ENCODE results near the gene NDUFS5.

Gene NDUFS5

DNA sequence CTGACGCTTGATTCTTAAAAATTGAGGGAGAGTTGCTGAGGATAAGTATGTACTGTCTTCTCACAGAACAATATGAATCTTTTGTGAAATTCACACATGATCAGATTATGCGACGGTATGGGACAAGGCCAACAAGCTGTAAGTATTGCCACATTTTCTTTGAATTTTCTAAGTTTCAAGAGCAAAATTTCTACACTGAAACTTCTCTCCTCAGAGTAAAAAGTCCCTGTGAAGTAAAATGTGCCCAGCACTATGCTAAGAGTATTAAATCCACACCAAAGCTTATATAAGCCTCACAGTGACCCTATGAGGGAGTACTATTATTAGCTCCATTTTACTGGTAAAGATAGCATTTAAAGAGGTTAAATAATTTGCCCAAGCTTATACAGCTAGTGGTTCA is 22.9 kb upstream of the NDUFS5 start:
- H3K27me3 ChIP-seq (ENCODE audit: control insufficient read depth, low read length): no peaks in the 10 kb centered on the region
- peaks cover 6% of the 10 kb centered on the region; the same call in 1 of the 2 replicates for H3F3A ChIP-seq (ENCODE audit: control insufficient read depth, insufficient read depth)
- TF ChIP-seq, protein P1, sequence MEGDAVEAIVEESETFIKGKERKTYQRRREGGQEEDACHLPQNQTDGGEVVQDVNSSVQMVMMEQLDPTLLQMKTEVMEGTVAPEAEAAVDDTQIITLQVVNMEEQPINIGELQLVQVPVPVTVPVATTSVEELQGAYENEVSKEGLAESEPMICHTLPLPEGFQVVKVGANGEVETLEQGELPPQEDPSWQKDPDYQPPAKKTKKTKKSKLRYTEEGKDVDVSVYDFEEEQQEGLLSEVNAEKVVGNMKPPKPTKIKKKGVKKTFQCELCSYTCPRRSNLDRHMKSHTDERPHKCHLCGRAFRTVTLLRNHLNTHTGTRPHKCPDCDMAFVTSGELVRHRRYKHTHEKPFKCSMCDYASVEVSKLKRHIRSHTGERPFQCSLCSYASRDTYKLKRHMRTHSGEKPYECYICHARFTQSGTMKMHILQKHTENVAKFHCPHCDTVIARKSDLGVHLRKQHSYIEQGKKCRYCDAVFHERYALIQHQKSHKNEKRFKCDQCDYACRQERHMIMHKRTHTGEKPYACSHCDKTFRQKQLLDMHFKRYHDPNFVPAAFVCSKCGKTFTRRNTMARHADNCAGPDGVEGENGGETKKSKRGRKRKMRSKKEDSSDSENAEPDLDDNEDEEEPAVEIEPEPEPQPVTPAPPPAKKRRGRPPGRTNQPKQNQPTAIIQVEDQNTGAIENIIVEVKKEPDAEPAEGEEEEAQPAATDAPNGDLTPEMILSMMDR (IDR thresholded peaks at IDR 0.05; ENCODE audit: low read depth, low read length, poor library complexity, severe bottlenecking): no peak
- no peak for TF ChIP-seq EZH2phosphoT487 (IDR thresholded peaks at IDR 0.05; ENCODE audit: borderline replicate concordance, low read length)
- no peak overlapping the region for H3K4me3 ChIP-seq (ENCODE audit: low read length)
- no peaks in the 10 kb centered on the region for H3K4me1 ChIP-seq (ENCODE audit: control insufficient read depth, low read length)
- no peaks in the 10 kb centered on the region for H3K9me3 ChIP-seq (ENCODE audit: control insufficient read depth, insufficient read depth, low read length)
- H3K79me2 ChIP-seq (ENCODE audit: control insufficient read depth, low read length): peaks cover 7% of the 10 kb centered on the region
- H3K36me3 ChIP-seq (ENCODE audit: control insufficient read depth, low read length): peaks cover 90% of the 10 kb centered on the region
- H3K9me2 ChIP-seq (replicated peaks; ENCODE audit: control insufficient read depth, low read length): no peaks in the 10 kb centered on the region
- no peak overlapping the region for H3K4me2 ChIP-seq (ENCODE audit: low read length)
- no peaks in the 10 kb centered on the region for H4K20me1 ChIP-seq (ENCODE audit: control insufficient read depth, insufficient read depth, low read depth, low read length)
- H3K27ac ChIP-seq (ENCODE audit: low read depth, low read length): no peak overlapping the region

DNA sequence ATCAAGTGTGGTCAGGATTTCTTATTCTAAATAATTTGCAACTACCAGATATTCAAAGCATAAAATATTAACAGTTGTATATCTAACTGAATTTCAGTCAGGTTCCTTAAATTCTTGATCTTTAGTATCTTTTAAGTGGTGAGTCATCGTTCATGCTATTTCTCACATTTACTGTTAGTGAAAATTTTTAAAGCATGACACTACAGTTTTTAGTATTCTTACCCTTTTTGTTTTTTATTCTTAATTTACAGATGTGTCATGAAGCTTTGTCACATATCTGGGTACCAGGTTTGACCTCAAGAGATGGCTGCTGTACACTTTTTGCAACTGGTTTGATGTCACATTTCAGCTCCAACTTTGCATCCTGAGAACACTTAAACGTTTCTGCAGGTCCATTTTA is 22.4 kb upstream of the NDUFS5 start:
- Histone ChIP-seq H3K27ac (ENCODE audit: low read depth, low read length) (no peak overlapping the region), H3K9me2 (replicated peaks; ENCODE audit: control insufficient read depth, low read length) (no peaks in the 10 kb centered on the region), H3K4me3 (ENCODE audit: low read length) (no peak overlapping the region), H3K36me3 (ENCODE audit: control insufficient read depth, low read length) (peaks cover 88% of the 10 kb centered on the region), H3F3A (ENCODE audit: control insufficient read depth, insufficient read depth) (peaks cover 6% of the 10 kb centered on the region; the same call in 1 of the 2 replicates), H4K20me1 (ENCODE audit: control insufficient read depth, insufficient read depth, low read depth, low read length) (no peaks in the 10 kb centered on the region), H3K79me2 (ENCODE audit: control insufficient read depth, low read length) (peaks cover 4% of the 10 kb centered on the region), H3K27me3 (ENCODE audit: control insufficient read depth, low read length) (no peaks in the 10 kb centered on the region), H3K4me2 (ENCODE audit: low read length) (no peak overlapping the region), H3K4me1 (ENCODE audit: control insufficient read depth, low read length) (no peaks in the 10 kb centered on the region), H3K9me3 (ENCODE audit: control insufficient read depth, insufficient read depth, low read length) (no peaks in the 10 kb centered on the region)
- TF ChIP-seq, protein P1 (IDR thresholded peaks at IDR 0.05; ENCODE audit: low read depth, low read length, poor library complexity, severe bottlenecking): no peak
- no peak for TF ChIP-seq EZH2phosphoT487 (IDR thresholded peaks at IDR 0.05; ENCODE audit: borderline replicate concordance, low read length)

DNA sequence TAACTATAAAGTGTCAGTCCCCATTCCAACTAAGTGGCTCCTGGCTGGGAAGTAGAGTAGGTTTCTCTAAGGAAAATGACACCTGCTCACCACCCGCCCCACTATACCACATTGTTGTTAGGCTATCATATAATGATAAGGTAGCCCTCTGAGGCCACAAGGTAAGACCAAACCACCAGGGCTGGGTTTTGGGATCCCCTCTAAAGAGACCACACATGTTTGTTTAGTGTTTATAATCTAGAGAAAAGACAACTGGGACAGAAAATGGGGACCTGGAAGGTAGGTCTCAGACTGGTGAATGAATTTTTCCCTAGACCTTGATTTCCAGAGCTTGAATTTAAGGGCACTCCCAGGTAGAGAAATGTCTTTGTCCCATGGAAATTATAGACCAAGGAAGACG is 19.9 kb upstream of the NDUFS5 start:
- Histone ChIP-seq H3K4me1 (ENCODE audit: control insufficient read depth, low read length) (no peaks in the 10 kb centered on the region), H3K27ac (ENCODE audit: low read depth, low read length) (no peak overlapping the region), H3K9me3 (ENCODE audit: control insufficient read depth, insufficient read depth, low read length) (no peaks in the 10 kb centered on the region), H3K9me2 (replicated peaks; ENCODE audit: control insufficient read depth, low read length) (no peaks in the 10 kb centered on the region), H4K20me1 (ENCODE audit: control insufficient read depth, insufficient read depth, low read depth, low read length) (no peaks in the 10 kb centered on the region), H3K4me3 (ENCODE audit: low read length) (no peak overlapping the region), H3K27me3 (ENCODE audit: control insufficient read depth, low read length) (no peaks in the 10 kb centered on the region), H3F3A (ENCODE audit: control insufficient read depth, insufficient read depth) (peaks cover 6% of the 10 kb centered on the region; the same call in 1 of the 2 replicates), H3K36me3 (ENCODE audit: control insufficient read depth, low read length) (peaks cover 63% of the 10 kb centered on the region), H3K4me2 (ENCODE audit: low read length) (no peak overlapping the region), H3K79me2 (ENCODE audit: control insufficient read depth, low read length) (no peaks in the 10 kb centered on the region)
- no peak for TF ChIP-seq EZH2phosphoT487 (IDR thresholded peaks at IDR 0.05; ENCODE audit: borderline replicate concordance, low read length)
- TF ChIP-seq, protein P1 (IDR thresholded peaks at IDR 0.05; ENCODE audit: low read depth, low read length, poor library complexity, severe bottlenecking): no peak

Data from DOHH2 (cell line).